Smooth muscle cell (in vitro differentiated cells): ENCODE results near the gene SNX8. TPM values are rescaled to one million over a fixed set of nuclear protein-coding genes. Genes with fewer than 3 reads are reported as not detected.

Experiments used
- DNase-seq: peaks from one replicate; lab custom pipeline; 2025; ENCODE audit not compliant: unreplicated experiment; lab: John Stamatoyannopoulos, UW
- H2AFZ ChIP-seq: fragments of 200-600 bp; sonication (generic); 2 replicates; pipeline ENCODE4 v1.6.0; 2016; ENCODE audit warnings: antibody characterized with exemption, low read depth, mild to moderate bottlenecking
- H3F3A ChIP-seq: fragments of 200-600 bp; sonication (generic); 2 replicates; pipeline ENCODE4 v1.6.0; 2017; ENCODE audit warnings: antibody characterized with exemption, low read depth
- H3K27ac ChIP-seq: fragments of 200-600 bp; sonication (generic); 2 replicates; pipeline ENCODE4 v1.5.1; 2016; ENCODE audit warnings: low read depth, mild to moderate bottlenecking
- H3K27me3 ChIP-seq: fragments of 200-600 bp; sonication (generic); 2 replicates; pipeline ENCODE4 v1.6.1; 2016; ENCODE audit warnings: low read depth, mild to moderate bottlenecking
- H3K36me3 ChIP-seq: fragments of 200-600 bp; sonication (generic); 2 replicates; pipeline ENCODE4 v1.5.1; 2016; ENCODE audit warnings: low read depth
- H3K4me1 ChIP-seq: fragments of 200-600 bp; sonication (generic); 2 replicates; pipeline ENCODE4 v1.5.1; 2016; ENCODE audit warnings: low read depth
- H3K4me2 ChIP-seq: fragments of 200-600 bp; sonication (generic); 2 replicates; pipeline ENCODE4 v1.6.0; 2016; ENCODE audit warnings: mild to moderate bottlenecking
- H3K4me3 ChIP-seq: fragments of 200-600 bp; sonication (generic); 2 replicates; pipeline ENCODE4 v1.5.1; 2016; ENCODE audit warnings: mild to moderate bottlenecking
- H3K79me2 ChIP-seq: fragments of 200-600 bp; sonication (generic); 2 replicates; pipeline ENCODE4 v1.6.0; 2016; ENCODE audit warnings: low read depth, mild to moderate bottlenecking
- H3K9ac ChIP-seq: fragments of 200-600 bp; sonication (generic); 2 replicates; pipeline ENCODE4 v1.6.0; 2016; ENCODE audit warnings: low read depth
- H3K9me3 ChIP-seq: fragments of 200-600 bp; sonication (generic); replicated peaks from 2 replicates; pipeline ENCODE4 v1.5.1; 2016; ENCODE audit warnings: low read depth
- H4K20me1 ChIP-seq: fragments of 200-600 bp; sonication (generic); 2 replicates; pipeline ENCODE4 v1.6.0; 2016; ENCODE audit warnings: low read depth
- CTCF ChIP-seq: fragments of 200-600 bp; sonication (generic); IDR thresholded peaks from 2 replicates; pipeline ENCODE4 v1.5.1; 2017; ENCODE audit warnings: borderline replicate concordance, mild to moderate bottlenecking, antibody characterized with exemption; ENCODE audit not compliant: insufficient read depth, poor library complexity, severe bottlenecking
- WGBS: methylation state at CpG from one replicate; pipeline ENCODE4 v1.1.7; 2016; ENCODE audit warnings: low lambda C conversion rate; 5-methylcytosine and 5-hydroxymethylcytosine counted together
- polyA plus RNA-seq: library from polyadenylated mRNA; unstranded; fragments of >200 nt; fragmentation: Nextera tagmentation; extraction: Ambion mirVana; gene quantifications from 2 replicates; pipeline ENCODE4 v1.2.1, GENCODE V29; 2016
- total RNA-seq: library from RNA; depleted of rRNA; stranded (reverse); fragments of >200 nt; gene quantifications from 2 replicates; pipeline ENCODE4 v1.2.3, GENCODE V29; 2014

Gene SNX8
- total and polyA plus RNA-seq, 2 experiments from 2014 or later: 46.9 to 49.9 TPM

- H3K4me3 ChIP-seq: no peak overlapping the region
Observed at GRCh38 chr7:2247141-2247995, 66.9 kb downstream of the SNX8 start.

GRCh38 chr7:2245883-2246675 is 68.2 kb downstream of the SNX8 start:
- Histone ChIP-seq H3K4me2 (no peak overlapping the region), H3K9me3 (no peaks in the 10 kb centered on the region), H3K9ac (no peak overlapping the region), H3K27me3 (no peaks in the 10 kb centered on the region), H3F3A (no peaks in the 10 kb centered on the region), H3K4me3 (no peak overlapping the region), H3K27ac (no peak overlapping the region), H3K36me3 (no peaks in the 10 kb centered on the region), H4K20me1 (no peaks in the 10 kb centered on the region), H3K4me1 (peaks cover 9% of the 10 kb centered on the region), H2AFZ (no peak overlapping the region), H3K79me2 (peaks cover 9% of the 10 kb centered on the region)
- no peak for TF ChIP-seq CTCF
- no peak for DNase-seq
- WGBS: 95% methylated on average over 22 of the region's 22 CpGs

More at GRCh38 chr7:2247141-2247995, 66.9 kb downstream of the SNX8 start:
- H3K27ac ChIP-seq: no peak overlapping the region
- H3K27me3 ChIP-seq: no peaks in the 10 kb centered on the region
- no peak overlapping the region for H2AFZ ChIP-seq
- H3K79me2 ChIP-seq: no peaks in the 10 kb centered on the region
- no peaks in the 10 kb centered on the region for H3F3A ChIP-seq
- H4K20me1 ChIP-seq: no peaks in the 10 kb centered on the region
- peak; percentile 59 for TF ChIP-seq CTCF
- WGBS: 74% methylated on average over 36 of the region's 36 CpGs
- H3K4me2 ChIP-seq: no peak overlapping the region
- H3K9ac ChIP-seq: no peak overlapping the region
- DNase-seq: no peak
- H3K36me3 ChIP-seq: no peaks in the 10 kb centered on the region
- H3K9me3 ChIP-seq: no peaks in the 10 kb centered on the region
- H3K4me1 ChIP-seq: peaks cover 5% of the 10 kb centered on the region

- no peak overlapping the region for H2AFZ ChIP-seq
- H4K20me1 ChIP-seq: no peaks in the 10 kb centered on the region
- H3K36me3 ChIP-seq: no peaks in the 10 kb centered on the region
- peaks cover 23% of the 10 kb centered on the region for H3K79me2 ChIP-seq
- no peak overlapping the region for H3K9ac ChIP-seq
- H3F3A ChIP-seq: no peaks in the 10 kb centered on the region
- no peak overlapping the region for H3K27ac ChIP-seq
- TF ChIP-seq CTCF: no peak
- H3K4me3 ChIP-seq: no peak overlapping the region
- no peak overlapping the region for H3K4me2 ChIP-seq
- H3K27me3 ChIP-seq: no peaks in the 10 kb centered on the region
- H3K9me3 ChIP-seq: no peaks in the 10 kb centered on the region
- no peak for DNase-seq
- peaks cover 12% of the 10 kb centered on the region for H3K4me1 ChIP-seq
- WGBS: 95% methylated on average over 23 of the region's 25 CpGs
Observed at GRCh38 chr7:2244404-2244995, 69.7 kb downstream of the SNX8 start.
